Ascending aorta (tissue), 2 donors: ENCODE data around the gene HPS5. TPM values are rescaled to one million over a fixed set of nuclear protein-coding genes. Genes with fewer than 3 reads are reported as not detected.

Experiments
- DNase-seq, 2 donors: peaks; one replicate each; pipeline ENCODE4 v3.0.0-alpha.2; 2019; ENCODE audit warnings: low spot score in 2 of 2
- H3K27ac ChIP-seq, 2 donors: fragments of 200-600 bp; sonication (generic); one replicate each; pipeline ENCODE4 v1.5.1; 2016 to 2017; ENCODE audit warnings: mild to moderate bottlenecking in 1 of 2
- H3K27me3 ChIP-seq: fragments of 200-600 bp; sonication (generic); one replicate; pipeline ENCODE4 v1.5.1; 2017
- H3K36me3 ChIP-seq, 2 donors: fragments of 200-600 bp; sonication (generic); one replicate each; pipeline ENCODE4 v1.5.1; 2016
- H3K4me1 ChIP-seq, 2 donors: fragments of 200-600 bp; sonication (generic); one replicate each; pipeline ENCODE4 v1.5.1; 2016 to 2017; ENCODE audit warnings: mild to moderate bottlenecking in 1 of 2
- H3K4me3 ChIP-seq, 2 donors: fragments of 200-600 bp; sonication (generic); one replicate each; pipeline ENCODE4 v1.5.1; 2016 to 2017; ENCODE audit warnings: mild to moderate bottlenecking in 1 of 2
- H3K9me3 ChIP-seq, 2 donors: fragments of 200-600 bp; sonication (generic); one replicate each; pipeline ENCODE4 v1.5.1; 2016
- CTCF ChIP-seq, 3 experiments: fragments of 200-600 bp in 2 of 3; fragments of 450-650 bp in 1 of 3; sonication (generic) in 2 of 3; IDR thresholded peaks; one replicate each; pipeline ENCODE4 v1.5.1; 2016 to 2019; ENCODE audit warnings: antibody characterized with exemption in 3 of 3, mild to moderate bottlenecking in 1 of 3, moderate library complexity in 1 of 3
- intact Hi-C: fragments of 100-400 bp; cut with DNase I; formaldehyde crosslinking; loops from one replicate; pipeline ENCODE4 v1.15.1; 2023
- total RNA-seq: library from RNA; depleted of rRNA; stranded (reverse); fragments of >200 nt; gene quantifications from one replicate; pipeline ENCODE4 v1.1.0, GENCODE V29; 2016

The HPS5 gene
- total RNA-seq, 1 donor from 2014 or later = 31.7 TPM

GRCh38 chr11:18366286-18366685 is 44.3 kb upstream of the HPS5 start:
- Histone ChIP-seq H3K27me3 (no peaks in the 10 kb centered on the region), H3K27ac (no peak overlapping the region), H3K36me3 (peaks cover 45 to 61% of the 10 kb centered on the region in 2 donors), H3K4me3 (no peak overlapping the region), H3K9me3 (no peaks in the 10 kb centered on the region), H3K4me1 (no peaks in the 10 kb centered on the region)
- no peak for DNase-seq
- intact Hi-C loops = no loop called here
- TF ChIP-seq CTCF (IDR thresholded peaks at IDR 0.05) = no peak

- no peak for TF ChIP-seq CTCF (IDR thresholded peaks at IDR 0.05)
- no peaks in the 10 kb centered on the region for H3K4me1 ChIP-seq
- no peak overlapping the region for H3K4me3 ChIP-seq
- no peaks in the 10 kb centered on the region for H3K9me3 ChIP-seq
- no peaks in the 10 kb centered on the region for H3K27me3 ChIP-seq
- H3K27ac ChIP-seq = no peak overlapping the region
- intact Hi-C loops = no loop called here
- no peak for DNase-seq
- H3K36me3 ChIP-seq = peaks cover 50 to 66% of the 10 kb centered on the region in 2 donors
Observed at GRCh38 chr11:18365741-18366140, 43.8 kb upstream of the HPS5 start.

- Histone ChIP-seq H3K4me3 (no peak overlapping the region), H3K27ac (no peak overlapping the region), H3K9me3 (no peaks in the 10 kb centered on the region), H3K27me3 (no peaks in the 10 kb centered on the region), H3K4me1 (no peaks in the 10 kb centered on the region), H3K36me3 (peaks cover 62 to 78% of the 10 kb centered on the region in 2 donors)
- intact Hi-C loops = no loop called here
- no peak for DNase-seq
- TF ChIP-seq CTCF (IDR thresholded peaks at IDR 0.05) = no peak
Observed at GRCh38 chr11:18364495-18365073, 42.6 kb upstream of the HPS5 start.

- Histone ChIP-seq H3K9me3 (no peaks in the 10 kb centered on the region), H3K4me3 (no peak overlapping the region), H3K27ac (no peak overlapping the region), H3K27me3 (no peaks in the 10 kb centered on the region), H3K36me3 (peaks cover 78 to 98% of the 10 kb centered on the region in 2 donors), H3K4me1 (no peaks in the 10 kb centered on the region)
- no peak for DNase-seq
- TF ChIP-seq CTCF (IDR thresholded peaks at IDR 0.05) = no peak
- intact Hi-C loops = no loop called here
Observed at GRCh38 chr11:18361154-18361553, 39.2 kb upstream of the HPS5 start.

GRCh38 chr11:18358646-18359045 is 36.7 kb upstream of the HPS5 start:
- H3K36me3 ChIP-seq = peaks cover 65 to 84% of the 10 kb centered on the region in 2 donors
- no peaks in the 10 kb centered on the region for H3K4me1 ChIP-seq
- H3K27me3 ChIP-seq = no peaks in the 10 kb centered on the region
- H3K9me3 ChIP-seq = no peaks in the 10 kb centered on the region
- intact Hi-C loops = no loop called here
- H3K27ac ChIP-seq = no peak overlapping the region
- H3K4me3 ChIP-seq = no peak overlapping the region
- TF ChIP-seq CTCF (IDR thresholded peaks at IDR 0.05) = no peak
- DNase-seq = no peak

- intact Hi-C loops = no loop called here
- no peak for TF ChIP-seq CTCF (IDR thresholded peaks at IDR 0.05)
Observed at GRCh38 chr11:18352581-18352980, 30.6 kb upstream of the HPS5 start.

More at GRCh38 chr11:18352581-18352980, 30.6 kb upstream of the HPS5 start:
- no peak overlapping the region for H3K4me3 ChIP-seq
- H3K27ac ChIP-seq = no peak overlapping the region
- DNase-seq = no peak
- no peaks in the 10 kb centered on the region for H3K27me3 ChIP-seq
- peaks cover 45 to 72% of the 10 kb centered on the region in 2 donors for H3K36me3 ChIP-seq
- H3K4me1 ChIP-seq = no peaks in the 10 kb centered on the region
- H3K9me3 ChIP-seq = no peaks in the 10 kb centered on the region
